ENCODE results near the gene UMODL1.

The UMODL1 gene

GRCh38 chr21:42071146-42071737, at the start of gene UMODL1:
TSS of gene UMODL1 (plus strand) at chr21:42071317. CDS start at chr21:42071317, 0 bp downstream.
- no peak for DNase-seq (ENCODE audit: low read depth)

- DNase-seq (ENCODE audit: low read depth): no peak
Measured at GRCh38 chr21:42021371-42022090, 49.6 kb upstream of the UMODL1 start.

- DNase-seq (ENCODE audit: low read depth): no peak
Measured at GRCh38 chr21:42022091-42022430, 49.1 kb upstream of the UMODL1 start.

- no peak for DNase-seq (ENCODE audit: low read depth)
Measured at GRCh38 chr21:42022906-42023305, 48.2 kb upstream of the UMODL1 start.

- no peak for DNase-seq (ENCODE audit: low read depth)
Measured at GRCh38 chr21:42025376-42026081, 45.6 kb upstream of the UMODL1 start.

- no peak for DNase-seq (ENCODE audit: low read depth)
Measured at GRCh38 chr21:42026082-42026435, 45.1 kb upstream of the UMODL1 start.

- DNase-seq (ENCODE audit: low read depth): no peak
Measured at GRCh38 chr21:42027085-42027821, 43.9 kb upstream of the UMODL1 start.

GRCh38 chr21:42027822-42028765, 43.0 kb upstream of the UMODL1 start:
- DNase-seq (ENCODE audit: low read depth): no peak

GRCh38 chr21:42028766-42029425, 42.2 kb upstream of the UMODL1 start:
- no peak for DNase-seq (ENCODE audit: low read depth)

- DNase-seq (ENCODE audit: low read depth): no peak
Measured at GRCh38 chr21:42030311-42030710, 40.8 kb upstream of the UMODL1 start.

GRCh38 chr21:42031241-42031640, 39.9 kb upstream of the UMODL1 start:
- DNase-seq (ENCODE audit: low read depth): no peak

GRCh38 chr21:42031816-42032215, 39.3 kb upstream of the UMODL1 start:
- no peak for DNase-seq (ENCODE audit: low read depth)

- no peak for DNase-seq (ENCODE audit: low read depth)
Measured at GRCh38 chr21:42032266-42032665, 38.9 kb upstream of the UMODL1 start.

GRCh38 chr21:42032968-42033367, 38.1 kb upstream of the UMODL1 start:
- DNase-seq (ENCODE audit: low read depth): no peak

GRCh38 chr21:42036313-42036712, 34.8 kb upstream of the UMODL1 start:
- DNase-seq (ENCODE audit: low read depth): no peak

GRCh38 chr21:42037516-42037915, 33.6 kb upstream of the UMODL1 start:
- DNase-seq (ENCODE audit: low read depth): no peak

- DNase-seq (ENCODE audit: low read depth): no peak
Measured at GRCh38 chr21:42037943-42038342, 33.2 kb upstream of the UMODL1 start.

- no peak for DNase-seq (ENCODE audit: low read depth)
Measured at GRCh38 chr21:42038393-42038792, 32.7 kb upstream of the UMODL1 start.

GRCh38 chr21:42038826-42039425, 32.2 kb upstream of the UMODL1 start:
- DNase-seq (ENCODE audit: low read depth): no peak

- no peak for DNase-seq (ENCODE audit: low read depth)
Measured at GRCh38 chr21:42039470-42039901, 31.6 kb upstream of the UMODL1 start.
